DND-41 (cell line): ENCODE measurements around the gene ESRP2.

Experiments
- ATAC-seq: fragments of 200-7000 bp; cut with Tn5 transposase; 3 replicates; pipeline ENCODE4 v1.9.1; 2021; ENCODE audit warnings: low read depth; ENCODE audit not compliant: insufficient read depth
- DNase-seq: peaks from one replicate; pipeline ENCODE4 v3.0.0-alpha.2; 2020
- H2AFZ ChIP-seq: 2 replicates; pipeline ENCODE4 v1.6.0; 2012; ENCODE audit warnings: low read depth, low read length
- H3K27ac ChIP-seq: 2 replicates; pipeline ENCODE4 v1.5.1; 2012; ENCODE audit warnings: low read length, inconsistent platforms
- H3K27me3 ChIP-seq: fragments of 200-600 bp; sonication (generic); 2 replicates; pipeline ENCODE4 v1.6.0; 2012; ENCODE audit warnings: low read length, mild to moderate bottlenecking, inconsistent platforms; ENCODE audit not compliant: insufficient read depth, poor library complexity
- H3K36me3 ChIP-seq: 2 replicates; pipeline ENCODE4 v1.5.1; 2012; ENCODE audit warnings: low read length, inconsistent platforms; ENCODE audit not compliant: insufficient read depth
- H3K4me1 ChIP-seq: 2 replicates; pipeline ENCODE4 v1.5.1; 2012; ENCODE audit warnings: mild to moderate bottlenecking, low read length; ENCODE audit not compliant: insufficient read depth
- H3K4me2 ChIP-seq: 2 replicates; pipeline ENCODE4 v1.6.0; 2012; ENCODE audit warnings: mild to moderate bottlenecking, moderate library complexity, low read length, inconsistent platforms; ENCODE audit not compliant: insufficient read depth
- H3K4me3 ChIP-seq, 2 experiments: fragments of 200-600 bp in 1 of 2; shearing (Covaris generic) in 1 of 2; 2 replicates each; pipeline ENCODE4 v1.5.1; 2012 to 2016; ENCODE audit warnings: inconsistent platforms in 2 of 2, low read length in 2 of 2, mild to moderate bottlenecking in 2 of 2, low read depth in 1 of 2, moderate library complexity in 1 of 2
- H3K79me2 ChIP-seq: 2 replicates; pipeline ENCODE4 v1.6.0; 2012; ENCODE audit warnings: low read length, inconsistent platforms; ENCODE audit not compliant: insufficient read depth
- H3K9ac ChIP-seq: 2 replicates; pipeline ENCODE4 v1.6.0; 2012; ENCODE audit warnings: low read depth, mild to moderate bottlenecking, inconsistent platforms, low read length, moderate library complexity
- H3K9me3 ChIP-seq: 2 replicates; pipeline ENCODE4 v1.5.1; 2012; ENCODE audit warnings: low read length, moderate library complexity, mild to moderate bottlenecking, inconsistent platforms; ENCODE audit not compliant: insufficient read depth, severe bottlenecking
- H4K20me1 ChIP-seq: 2 replicates; pipeline ENCODE4 v1.6.0; 2012; ENCODE audit warnings: low read length; ENCODE audit not compliant: insufficient read depth
- EZH2 ChIP-seq: IDR thresholded peaks from 3 replicates; pipeline ENCODE4 v1.6.1; 2012; ENCODE audit warnings: borderline replicate concordance, low read depth, mild to moderate bottlenecking, moderate library complexity, low read length, inconsistent platforms; ENCODE audit not compliant: severe bottlenecking
- TF ChIP-seq, protein P1 (sequence below): IDR thresholded peaks from 2 replicates; pipeline ENCODE4 v1.5.1; 2012; ENCODE audit warnings: borderline replicate concordance, low read length, moderate library complexity, mild to moderate bottlenecking; ENCODE audit not compliant: poor library complexity, severe bottlenecking; ENCODE audit errors: extremely low read depth

ESRP2 gene

GRCh38 chr16:68235887-68236136, at the start of gene ESRP2:
Gene ESRP2, minus strand, starts transcription at chr16:68236127. Its CDS starts 82 bp downstream, at chr16:68236045.
- Histone ChIP-seq H2AFZ (no peak within 1 kb of the TSS), H3K4me3 (no peak within 1 kb of the TSS)

DNA sequence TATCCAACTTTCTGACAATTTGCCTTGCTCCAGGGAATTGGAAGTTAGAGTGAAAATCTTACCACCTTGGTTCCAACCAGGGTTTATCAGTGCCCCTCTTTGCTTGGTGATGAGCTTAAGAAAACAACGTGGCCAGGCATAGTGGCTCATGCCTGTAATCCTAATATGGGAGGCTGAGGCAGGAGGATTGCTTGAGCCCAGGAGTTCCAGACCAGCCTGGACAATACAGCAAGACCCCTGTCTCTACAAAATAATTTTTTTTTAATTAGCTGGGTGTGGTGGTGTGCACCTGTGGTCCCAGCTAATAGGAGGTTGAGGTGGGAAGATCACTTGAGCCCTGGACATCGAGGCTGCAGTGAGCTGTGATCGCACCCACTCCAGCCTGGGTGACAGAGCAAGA, 49.8 kb upstream of the ESRP2 start:
- H3K9ac ChIP-seq: peak overlapping the region; percentile 33

More at GRCh38 chr16:68235887-68236136, at the start of gene ESRP2:
- Histone ChIP-seq H4K20me1 (no peaks in the 10 kb centered on the region), H3K9me3 (no peaks in the 10 kb centered on the region), H3K27ac (no peak within 1 kb of the TSS), H3K9ac (no peak within 1 kb of the TSS), H3K4me2 (no peak within 1 kb of the TSS), H3K36me3 (peaks cover 12% of the 10 kb centered on the region), H3K27me3 (no peaks in the 10 kb centered on the region), H3K4me1 (0 out of 2 replicates have a peak, but pooled peaks cover 3% of the 10 kb centered on the region), H3K79me2 (no peaks in the 10 kb centered on the region)
- DNase-seq (no peak), ATAC-seq (no peak)
- no peak for TF ChIP-seq EZH2
- TF ChIP-seq, protein P1, sequence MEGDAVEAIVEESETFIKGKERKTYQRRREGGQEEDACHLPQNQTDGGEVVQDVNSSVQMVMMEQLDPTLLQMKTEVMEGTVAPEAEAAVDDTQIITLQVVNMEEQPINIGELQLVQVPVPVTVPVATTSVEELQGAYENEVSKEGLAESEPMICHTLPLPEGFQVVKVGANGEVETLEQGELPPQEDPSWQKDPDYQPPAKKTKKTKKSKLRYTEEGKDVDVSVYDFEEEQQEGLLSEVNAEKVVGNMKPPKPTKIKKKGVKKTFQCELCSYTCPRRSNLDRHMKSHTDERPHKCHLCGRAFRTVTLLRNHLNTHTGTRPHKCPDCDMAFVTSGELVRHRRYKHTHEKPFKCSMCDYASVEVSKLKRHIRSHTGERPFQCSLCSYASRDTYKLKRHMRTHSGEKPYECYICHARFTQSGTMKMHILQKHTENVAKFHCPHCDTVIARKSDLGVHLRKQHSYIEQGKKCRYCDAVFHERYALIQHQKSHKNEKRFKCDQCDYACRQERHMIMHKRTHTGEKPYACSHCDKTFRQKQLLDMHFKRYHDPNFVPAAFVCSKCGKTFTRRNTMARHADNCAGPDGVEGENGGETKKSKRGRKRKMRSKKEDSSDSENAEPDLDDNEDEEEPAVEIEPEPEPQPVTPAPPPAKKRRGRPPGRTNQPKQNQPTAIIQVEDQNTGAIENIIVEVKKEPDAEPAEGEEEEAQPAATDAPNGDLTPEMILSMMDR: no peak

DNA sequence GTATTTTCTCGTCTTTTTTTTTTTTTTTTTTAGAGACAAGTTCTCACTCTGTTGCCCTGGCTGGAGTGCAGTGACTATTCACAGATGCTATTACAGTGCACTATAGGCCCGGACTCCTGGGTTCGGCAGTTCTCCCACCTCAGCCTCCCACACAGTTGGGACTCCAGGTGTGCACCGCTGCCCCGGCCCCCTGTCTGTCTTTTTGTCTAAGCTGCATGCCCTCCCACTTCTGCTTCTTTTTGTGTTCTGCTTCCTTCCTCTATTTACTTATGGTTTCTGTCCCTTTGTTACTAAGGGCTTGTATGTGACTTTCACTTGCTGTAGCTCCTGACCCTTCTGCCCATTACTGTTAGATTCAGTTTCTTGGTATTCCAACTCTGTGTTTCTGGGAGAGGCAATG, 48.9 kb upstream of the ESRP2 start:
- Histone ChIP-seq H4K20me1 (peaks cover 26% of the 10 kb centered on the region), H3K4me2 (no peak overlapping the region), H3K27me3 (no peaks in the 10 kb centered on the region), H3K9me3 (no peaks in the 10 kb centered on the region), H3K9ac (no peak overlapping the region), H3K4me1 (peaks cover 46% of the 10 kb centered on the region), H3K36me3 (peaks cover 82% of the 10 kb centered on the region), H2AFZ (no peak overlapping the region), H3K27ac (peak overlapping the region; percentile 74), H3K4me3 (no peak overlapping the region), H3K79me2 (peaks cover 93% of the 10 kb centered on the region)
- DNase-seq: no peak
- ATAC-seq: no peak
- no peak for TF ChIP-seq EZH2
- TF ChIP-seq, protein P1: no peak

More for the DNA sequence above, 49.8 kb upstream of the ESRP2 start:
- Histone ChIP-seq H3K4me1 (peaks cover 46% of the 10 kb centered on the region), H3K36me3 (peaks cover 86% of the 10 kb centered on the region), H3K27ac (peak overlapping the region; percentile 74), H3K4me3 (peak overlapping the region in 1 of 2 experiments; percentile 27; a peak in 1 of 4 replicates), H3K4me2 (peak overlapping the region; percentile 50; the same call in 1 of the 2 replicates), H3K9me3 (no peaks in the 10 kb centered on the region), H4K20me1 (peaks cover 25% of the 10 kb centered on the region), H2AFZ (no peak overlapping the region), H3K27me3 (no peaks in the 10 kb centered on the region), H3K79me2 (peaks cover 92% of the 10 kb centered on the region)
- no peak for ATAC-seq
- no peak for DNase-seq
- TF ChIP-seq, protein P1: no peak
- no peak for TF ChIP-seq EZH2

GRCh38 chr16:68283801-68284598, 48.1 kb upstream of the ESRP2 start:
- Histone ChIP-seq H3K4me2 (no peak overlapping the region), H3K27me3 (no peaks in the 10 kb centered on the region), H3K79me2 (peaks cover 95% of the 10 kb centered on the region), H2AFZ (no peak overlapping the region), H3K4me3 (no peak overlapping the region), H3K9ac (no peak overlapping the region), H3K4me1 (peaks cover 46% of the 10 kb centered on the region), H3K27ac (peak overlapping the region; percentile 42; the same call in 1 of the 2 replicates), H3K36me3 (peaks cover 83% of the 10 kb centered on the region), H3K9me3 (no peaks in the 10 kb centered on the region), H4K20me1 (peaks cover 29% of the 10 kb centered on the region)
- DNase-seq (no peak), ATAC-seq (no peak)
- no peak for TF ChIP-seq EZH2
- TF ChIP-seq, protein P1: no peak
